IMR-90 (cell line): ENCODE data around the gene ADCY2. TPM values are rescaled to one million over a fixed set of nuclear protein-coding genes. Genes with fewer than 3 reads are reported as not detected.

Experiments used
- ATAC-seq: fragments of 200-7000 bp; cut with Tn5 transposase; 2 replicates; pipeline ENCODE4 v1.9.1; 2020; ENCODE audit warnings: low read depth, mild to moderate bottlenecking, moderate library complexity
- BruUV-seq: library from RNA; stranded (reverse); fragments of 400-500 nt; replicated peaks from 2 replicates; lab custom pipeline; 2021; lab: Mats Ljungman, UMichigan
- CTCF ChIA-PET: fragments of 300-600 bp; formaldehyde crosslinking; extraction: SDS; loops from one replicate; lab custom pipeline; 2021; ENCODE audit warnings: antibody characterized with exemption; lab: Yijun Ruan, JAX
- POLR2A ChIA-PET: fragments of 300-600 bp; sonication (Branson Sonifier 250); formaldehyde crosslinking; loops from one replicate; lab custom pipeline; 2022; ENCODE audit warnings: antibody characterized with exemption; ENCODE audit not compliant: unreplicated experiment; lab: Charles Lee
- DNase-seq: peaks from one replicate; pipeline ENCODE4 v3.0.0; 2013
- H2AFZ ChIP-seq: replicated peaks from 2 replicates; pipeline ENCODE3; 2013; ENCODE audit warnings: low read length, mild to moderate bottlenecking; ENCODE audit not compliant: poor library complexity
- H2AK5ac ChIP-seq: 2 replicates; pipeline ENCODE4 v1.6.1; 2013; ENCODE audit warnings: low read depth, low read length, inconsistent platforms
- H2AK9ac ChIP-seq: replicated peaks from 2 replicates; pipeline ENCODE3; 2013; ENCODE audit warnings: mild to moderate bottlenecking, low read depth, low read length, moderate library complexity; ENCODE audit not compliant: poor library complexity
- H2BK120ac ChIP-seq: 2 replicates; pipeline ENCODE4 v1.6.1; 2013; ENCODE audit warnings: low read depth, low read length, inconsistent platforms
- H2BK15ac ChIP-seq: 3 replicates; pipeline ENCODE4 v1.6.1; 2013; ENCODE audit warnings: low read depth, low read length, inconsistent platforms
- H2BK20ac ChIP-seq: 2 replicates; pipeline ENCODE4 v1.6.1; 2013; ENCODE audit warnings: low read depth, mild to moderate bottlenecking, inconsistent platforms, low read length, moderate library complexity
- H2BK5ac ChIP-seq: 2 replicates; pipeline ENCODE4 v1.6.1; 2013; ENCODE audit warnings: mild to moderate bottlenecking, low read depth, low read length, inconsistent platforms; ENCODE audit not compliant: poor library complexity, severe bottlenecking
- H3K14ac ChIP-seq: replicated peaks from 2 replicates; pipeline ENCODE4 v1.6.1; 2013; ENCODE audit warnings: low read depth, low read length, inconsistent platforms
- H3K18ac ChIP-seq: 2 replicates; pipeline ENCODE4 v1.6.1; 2013; ENCODE audit warnings: low read depth, low read length, control low read depth
- H3K23ac ChIP-seq: 2 replicates; pipeline ENCODE4 v1.6.1; 2013; ENCODE audit warnings: low read depth, low read length, inconsistent platforms
- H3K27ac ChIP-seq: 2 replicates; pipeline ENCODE4 v1.5.1; 2013; ENCODE audit warnings: mild to moderate bottlenecking, control low read depth, low read length; ENCODE audit not compliant: insufficient read depth
- H3K27me3 ChIP-seq: 2 replicates; pipeline ENCODE4 v1.6.1; 2013; ENCODE audit warnings: low read length; ENCODE audit not compliant: control insufficient read depth, insufficient read depth
- H3K36me3 ChIP-seq: 2 replicates; pipeline ENCODE4 v1.6.1; 2013; ENCODE audit warnings: low read length, mixed read lengths; ENCODE audit not compliant: control insufficient read depth, insufficient read depth
- H3K4ac ChIP-seq: 2 replicates; pipeline ENCODE4 v1.6.1; 2013; ENCODE audit warnings: low read depth, low read length, inconsistent platforms
- H3K4me1 ChIP-seq: 2 replicates; pipeline ENCODE4 v1.6.1; 2013; ENCODE audit warnings: low read length, mixed read lengths; ENCODE audit not compliant: control insufficient read depth, insufficient read depth
- H3K4me2 ChIP-seq: 2 replicates; pipeline ENCODE4 v1.6.1; 2013; ENCODE audit warnings: low read depth, mild to moderate bottlenecking, control low read depth, low read length, moderate library complexity
- H3K4me3 ChIP-seq: 2 replicates; pipeline ENCODE4 v1.5.1; 2013; ENCODE audit warnings: low read depth, mild to moderate bottlenecking, control low read depth, low read length, moderate library complexity; ENCODE audit not compliant: insufficient read depth
- H3K56ac ChIP-seq: 2 replicates; pipeline ENCODE4 v1.6.1; 2013; ENCODE audit warnings: low read length, inconsistent platforms; ENCODE audit not compliant: insufficient read depth; ENCODE audit errors: extremely low read depth
- H3K79me1 ChIP-seq, 2 experiments: 2 replicates each; pipeline ENCODE4 v1.6.1; 2013; ENCODE audit warnings: low read length in 2 of 2, inconsistent platforms in 1 of 2, low read depth in 1 of 2
- H3K9ac ChIP-seq: 2 replicates; pipeline ENCODE4 v1.6.1; 2013; ENCODE audit warnings: low read depth, low read length, control low read depth
- H3K9me1 ChIP-seq: 2 replicates; pipeline ENCODE4 v1.6.1; 2013; ENCODE audit warnings: low read length, inconsistent platforms; ENCODE audit not compliant: insufficient read depth
- H3K9me3 ChIP-seq: 2 replicates; pipeline ENCODE4 v1.6.1; 2013; ENCODE audit warnings: low read length; ENCODE audit not compliant: control insufficient read depth, insufficient read depth
- H4K20me1 ChIP-seq: 2 replicates; pipeline ENCODE4 v1.6.1; 2013; ENCODE audit warnings: low read length, inconsistent platforms; ENCODE audit not compliant: insufficient read depth
- H4K5ac ChIP-seq: 2 replicates; pipeline ENCODE4 v1.6.1; 2013; ENCODE audit warnings: mild to moderate bottlenecking, low read depth, low read length, control low read depth
- H4K8ac ChIP-seq, 2 experiments: 2 replicates each; pipeline ENCODE4 v1.6.1; 2013; ENCODE audit warnings: low read depth in 2 of 2, low read length in 2 of 2, control low read depth in 1 of 2, inconsistent platforms in 1 of 2
- H4K91ac ChIP-seq: 2 replicates; pipeline ENCODE4 v1.6.1; 2013; ENCODE audit warnings: low read depth, low read length, inconsistent platforms; ENCODE audit not compliant: insufficient read depth
- BHLHE40 ChIP-seq: fragments of 150-350 bp; IDR thresholded peaks from 2 replicates; pipeline ENCODE4 v1.6.1; 2016; ENCODE audit warnings: mild to moderate bottlenecking, low read depth, low read length
- CEBPB ChIP-seq: IDR thresholded peaks from 2 replicates; pipeline ENCODE4 v1.6.1; 2012; ENCODE audit warnings: low read depth, low read length, improper control_type of control experiment
- CTCF ChIP-seq: conservative IDR thresholded peaks from 2 replicates; pipeline ENCODE4 v1.5.1; 2012; ENCODE audit warnings: mild to moderate bottlenecking, low read depth, low read length, improper control_type of control experiment
- ELK1 ChIP-seq: fragments of 150-350 bp; IDR thresholded peaks from 2 replicates; pipeline ENCODE4 v1.6.1; 2016; ENCODE audit warnings: low read depth, mild to moderate bottlenecking, low read length, moderate library complexity, borderline replicate concordance
- FOS ChIP-seq: fragments of 150-350 bp; IDR thresholded peaks from 2 replicates; pipeline ENCODE4 v1.6.1; 2016; ENCODE audit warnings: low read depth, low read length
- MAFK ChIP-seq: IDR thresholded peaks from 2 replicates; pipeline ENCODE4 v1.6.1; 2012; ENCODE audit warnings: low read depth, low read length, improper control_type of control experiment
- MAZ ChIP-seq: IDR thresholded peaks from 2 replicates; pipeline ENCODE4 v1.6.1; 2012; ENCODE audit warnings: low read depth, mild to moderate bottlenecking, low read length, improper control_type of control experiment, moderate library complexity, borderline replicate concordance
- MXI1 ChIP-seq: IDR thresholded peaks from 2 replicates; pipeline ENCODE4 v1.6.1; 2012; ENCODE audit warnings: low read depth, mild to moderate bottlenecking, low read length, moderate library complexity, borderline replicate concordance
- NFE2L2 ChIP-seq: fragments of 150-350 bp; IDR thresholded peaks from 2 replicates; pipeline ENCODE4 v1.6.1; 2016; ENCODE audit warnings: low read depth, mild to moderate bottlenecking, low read length
- RAD21 ChIP-seq: IDR thresholded peaks from 2 replicates; pipeline ENCODE4 v1.6.1; 2012; ENCODE audit warnings: low read length, improper control_type of control experiment
- RCOR1 ChIP-seq: IDR thresholded peaks from 2 replicates; pipeline ENCODE4 v1.6.1; 2012; ENCODE audit warnings: mild to moderate bottlenecking, low read length, improper control_type of control experiment; ENCODE audit not compliant: insufficient replicate concordance
- RFX5 ChIP-seq: IDR thresholded peaks from 2 replicates; pipeline ENCODE4 v1.8.0; 2012; ENCODE audit warnings: low read depth, mild to moderate bottlenecking, low read length, moderate library complexity
- SMC3 ChIP-seq: fragments of 150-350 bp; IDR thresholded peaks from 2 replicates; pipeline ENCODE4 v1.6.1; 2016; ENCODE audit warnings: low read depth, mild to moderate bottlenecking, antibody characterized with exemption, low read length, moderate library complexity
- WGBS, 2 experiments: methylation state at CpG; one replicate each; pipeline versions ENCODE4 v1.1.5 to v1.1.7; 2013; ENCODE audit warnings: missing lambda C conversion rate in 2 of 2; ENCODE audit not compliant: insufficient read length in 1 of 2; ENCODE audit errors: extremely low coverage in 2 of 2; 5-methylcytosine and 5-hydroxymethylcytosine counted together
- dilution Hi-C: fragments of 300-500 bp; cut with HindIII; formaldehyde crosslinking; loops from one replicate; pipeline ENCODE4 v1.14.3; 2018; ENCODE audit warnings: low sequenced_read_pairs; ENCODE audit not compliant: unreplicated experiment
- in situ Hi-C: fragments of 300-500 bp; cut with MboI; formaldehyde crosslinking; loops from 3 replicates; pipeline ENCODE4 v1.14.3; 2019; ENCODE audit warnings: low sequenced_read_pairs, inconsistent platforms, mixed read lengths
- intact Hi-C: fragments of 100-400 bp; cut with micrococcal nuclease; formaldehyde crosslinking; loops from 2 replicates; pipeline ENCODE4 v1.10.0; 2022
- polyA plus RNA-seq, 3 experiments: library from polyadenylated mRNA; depleted of rRNA; stranded (reverse); fragments of >200 nt; gene quantifications; 2 replicates each; pipeline ENCODE4 v1.2.3, GENCODE V29; 2012; ENCODE audit warnings: low replicate concordance in 1 of 3
- total RNA-seq: library from RNA; depleted of rRNA; stranded (reverse); fragments of >200 nt; gene quantifications from 2 replicates; pipeline ENCODE4 v1.2.3, GENCODE V29; 2012
- TF ChIP-seq, protein P1 (sequence below): fragments of 150-350 bp; IDR thresholded peaks from 2 replicates; pipeline ENCODE4 v1.6.1; 2017; ENCODE audit warnings: mild to moderate bottlenecking, antibody characterized with exemption, low read length, low read depth

ADCY2 gene
- total and polyA plus RNA-seq, 2 of the 4 experiments (the other 2 are of a cell fraction) = not detected

- H2AK9ac ChIP-seq = no peak overlapping the region
- H3K56ac ChIP-seq = no peak overlapping the region
- H4K8ac ChIP-seq = no peak overlapping the region
- H3K4me1 ChIP-seq = no peaks in the 10 kb centered on the region
- H3K14ac ChIP-seq = no peak overlapping the region
- H3K9me3 ChIP-seq = peaks cover 2% of the 10 kb centered on the region; the same call in 1 of the 2 replicates
- H2BK15ac ChIP-seq = no peak overlapping the region
- H3K23ac ChIP-seq = no peak overlapping the region
- H4K5ac ChIP-seq = no peak overlapping the region
- no peak overlapping the region for H2BK120ac ChIP-seq
- TF ChIP-seq BHLHE40 (no peak), RFX5 (no peak), MAZ (no peak), FOS (no peak), NFE2L2 (no peak), RAD21 (no peak), ELK1 (no peak), SMC3 (no peak), CTCF (no peak), MXI1 (no peak), RCOR1 (no peak), CEBPB (no peak), MAFK (no peak)
- TF ChIP-seq, protein P1, sequence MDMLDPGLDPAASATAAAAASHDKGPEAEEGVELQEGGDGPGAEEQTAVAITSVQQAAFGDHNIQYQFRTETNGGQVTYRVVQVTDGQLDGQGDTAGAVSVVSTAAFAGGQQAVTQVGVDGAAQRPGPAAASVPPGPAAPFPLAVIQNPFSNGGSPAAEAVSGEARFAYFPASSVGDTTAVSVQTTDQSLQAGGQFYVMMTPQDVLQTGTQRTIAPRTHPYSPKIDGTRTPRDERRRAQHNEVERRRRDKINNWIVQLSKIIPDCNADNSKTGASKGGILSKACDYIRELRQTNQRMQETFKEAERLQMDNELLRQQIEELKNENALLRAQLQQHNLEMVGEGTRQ = no peak
- peaks cover 35% of the 10 kb centered on the region for H3K27me3 ChIP-seq
- no peaks in the 10 kb centered on the region for H3K79me1 ChIP-seq
- DNase-seq (no peak), ATAC-seq (no peak)
- in situ Hi-C loops (no loop called here), intact Hi-C loops (no loop called here), dilution Hi-C loops (no loop called here)
- H3K9me1 ChIP-seq = no peaks in the 10 kb centered on the region
- H2BK5ac ChIP-seq = no peak overlapping the region
- no peak overlapping the region for H3K9ac ChIP-seq
- CTCF ChIA-PET = no interaction called here
- no peak overlapping the region for H4K91ac ChIP-seq
- H3K4me2 ChIP-seq = no peak overlapping the region
- H3K36me3 ChIP-seq = no peaks in the 10 kb centered on the region
- H3K27ac ChIP-seq = no peak overlapping the region
- no peak overlapping the region for H2AK5ac ChIP-seq
- H3K4me3 ChIP-seq = no peak overlapping the region
- no CpG with 5 or more reads among the region's 2 CpGs for WGBS, 2 experiments
- POLR2A ChIA-PET = no interaction called here
- H3K4ac ChIP-seq = no peak overlapping the region
- H2BK20ac ChIP-seq = no peak overlapping the region
- no peak overlapping the region for H2AFZ ChIP-seq
- no peaks in the 10 kb centered on the region for H4K20me1 ChIP-seq
- H3K18ac ChIP-seq = no peak overlapping the region
- BruUV-seq = no TSS peak
These were observed 452.4 kb downstream of the ADCY2 start for GRCh38 chr5:7848296-7848695.
